HG03139 (cell line): ENCODE measurements around the gene PRR4.

ENCODE experiments used
- ATAC-seq: cut with Tn5 transposase; IDR thresholded peaks from one replicate; pipeline ENCODE4 v1.9.1; 2021; ENCODE audit not compliant: unreplicated experiment

Gene PRR4

GRCh38 chr12:10849425-10849878, at the start of gene PRR4:
PRR4 (minus strand) TSS chr12:10849475; CDS start chr12:10849437, 38 bp downstream.
- ATAC-seq, result no peak

- ATAC-seq, result no peak
Observed at GRCh38 chr12:10896854-10897253, 47.6 kb upstream of the PRR4 start.

GRCh38 chr12:10891937-10892336, 42.7 kb upstream of the PRR4 start:
- ATAC-seq, result no peak

- ATAC-seq, result no peak
Observed at GRCh38 chr12:10889226-10889625, 40.0 kb upstream of the PRR4 start.

GRCh38 chr12:10884086-10884725, 34.9 kb upstream of the PRR4 start, which contains the start of gene PRH1:
PRH1 (minus strand) TSS chr12:10884255; CDS start chr12:10884217, 38 bp downstream.
- ATAC-seq, result no peak

- ATAC-seq, result no peak
Observed at GRCh38 chr12:10873378-10873777, 24.1 kb upstream of the PRR4 start.

- no peak for ATAC-seq
Observed at GRCh38 chr12:10867381-10867780, 18.1 kb upstream of the PRR4 start.

GRCh38 chr12:10863512-10864218, 14.4 kb upstream of the PRR4 start:
- ATAC-seq, result no peak

GRCh38 chr12:10861366-10861765, 12.1 kb upstream of the PRR4 start:
- no peak for ATAC-seq

- ATAC-seq, result no peak
Observed at GRCh38 chr12:10855807-10856206, 6.5 kb upstream of the PRR4 start.

GRCh38 chr12:10853776-10854175, 4.5 kb upstream of the PRR4 start:
- no peak for ATAC-seq

- ATAC-seq, result no peak
Observed at GRCh38 chr12:10851243-10851858, 2.1 kb upstream of the PRR4 start.

- no peak for ATAC-seq
Observed at GRCh38 chr12:10847744-10848143, 1.5 kb downstream of the PRR4 start.

- ATAC-seq, result no peak
Observed at GRCh38 chr12:10842862-10843261, 6.4 kb downstream of the PRR4 start.

- ATAC-seq, result no peak
Observed at GRCh38 chr12:10838461-10838860, 10.8 kb downstream of the PRR4 start.

- ATAC-seq, result no peak
Observed at GRCh38 chr12:10829994-10830393, 19.3 kb downstream of the PRR4 start.

- no peak for ATAC-seq
Observed at GRCh38 chr12:10826258-10826657, 23.0 kb downstream of the PRR4 start, which contains the start of gene TAS2R10. TAS2R10 (minus strand) TSS chr12:10826358; CDS start chr12:10826269, 89 bp downstream.

GRCh38 chr12:10824957-10825356, 24.3 kb downstream of the PRR4 start:
- ATAC-seq, result no peak

GRCh38 chr12:10811883-10812536, 37.3 kb downstream of the PRR4 start:
- ATAC-seq, result no peak

GRCh38 chr12:10810068-10810467, 39.2 kb downstream of the PRR4 start, which contains the start of gene TAS2R9:
TAS2R9 (minus strand) TSS chr12:10810168; CDS start chr12:10810075, 93 bp downstream.
- ATAC-seq, result no peak

GRCh38 chr12:10807186-10807585, 42.1 kb downstream of the PRR4 start, which contains the start of gene TAS2R8:
TAS2R8 (minus strand) TSS chr12:10807286; CDS start chr12:10806980, 306 bp downstream.
- no peak for ATAC-seq
